B cell (primary cell): ENCODE results near the gene LGI1. TPM values are rescaled to one million over a fixed set of nuclear protein-coding genes. Genes with fewer than 3 reads are reported as not detected.

ENCODE experiments used
- ATAC-seq: fragments of 200-7000 bp; cut with Tn5 transposase; one replicate; pipeline ENCODE4 v1.10.0; 2021; ENCODE audit warnings: low read depth, mild to moderate bottlenecking, moderate number of reproducible peaks, moderate library complexity
- CTCF ChIA-PET: fragments of 350-600 bp; sonication (Branson Sonifier 250); formaldehyde crosslinking; loops from one replicate; lab custom pipeline; 2021; ENCODE audit warnings: antibody characterized with exemption, inconsistent platforms; lab: Charles Lee
- POLR2A ChIA-PET: fragments of 350-600 bp; sonication (Branson Sonifier 250); formaldehyde crosslinking; loops from one replicate; lab custom pipeline; 2021; ENCODE audit warnings: antibody characterized with exemption; lab: Charles Lee
- DNase-seq: peaks from one replicate; pipeline ENCODE4 v3.0.0; 2013
- H2AFZ ChIP-seq: 2 replicates; pipeline ENCODE4 v1.6.1; 2012; ENCODE audit warnings: mild to moderate bottlenecking, low read depth, low read length; ENCODE audit not compliant: insufficient read depth, poor library complexity, severe bottlenecking
- H3K27ac ChIP-seq, 2 donors: 1 replicate in 1 of 2; 2 replicates in 1 of 2; pipeline ENCODE4 v1.5.1; 2012 to 2013; ENCODE audit warnings: low read length in 2 of 2, mild to moderate bottlenecking in 2 of 2, moderate library complexity in 1 of 2
- H3K27me3 ChIP-seq, 4 experiments: fragments of 200-600 bp in 1 of 4; sonication (generic) in 1 of 4; replicated peaks in 1 of 4; 1 replicate in 2 of 4; 2 replicates in 2 of 4; pipeline versions ENCODE4 v1.6.1 to v1.7.0; 2013 to 2016; ENCODE audit warnings: low read length in 3 of 4, mild to moderate bottlenecking in 2 of 4, mixed read lengths in 1 of 4, moderate library complexity in 1 of 4; ENCODE audit not compliant: insufficient read depth in 4 of 4, control insufficient read depth in 3 of 4; ENCODE audit errors: control extremely low read depth in 1 of 4
- H3K36me3 ChIP-seq, 2 experiments: replicated peaks in 1 of 2; 1 replicate in 1 of 2; 2 replicates in 1 of 2; pipeline versions ENCODE4 v1.6.1 to v1.7.1; 2013; ENCODE audit warnings: low read length in 1 of 2; ENCODE audit not compliant: insufficient read depth in 2 of 2, control insufficient read depth in 1 of 2; ENCODE audit errors: control extremely low read depth in 1 of 2, extremely low read depth in 1 of 2
- H3K4me1 ChIP-seq, 2 donors: fragments of 200-600 bp in 1 of 2; sonication (generic) in 1 of 2; 1 replicate in 1 of 2; 2 replicates in 1 of 2; pipeline versions ENCODE4 v1.5.1 to v1.6.1; 2013 to 2017; ENCODE audit warnings: low read length in 2 of 2; ENCODE audit not compliant: control insufficient read depth in 2 of 2, insufficient read depth in 2 of 2
- H3K4me2 ChIP-seq: replicated peaks from 2 replicates; pipeline ENCODE3; 2012; ENCODE audit warnings: mild to moderate bottlenecking, low read depth, low read length; ENCODE audit not compliant: poor library complexity, severe bottlenecking
- H3K4me3 ChIP-seq, 5 experiments: fragments of 200-600 bp in 1 of 5; sonication (generic) in 1 of 5; 1 replicate in 3 of 5; 2 replicates in 2 of 5; pipeline versions ENCODE4 v1.5.1 to v1.7.0; 2011 to 2016; ENCODE audit warnings: low read length in 4 of 5, mild to moderate bottlenecking in 4 of 5, low read depth in 2 of 5, control low read depth in 1 of 5, moderate library complexity in 1 of 5; ENCODE audit not compliant: insufficient read depth in 1 of 5; ENCODE audit errors: control extremely low read depth in 1 of 5, extremely low read depth in 1 of 5
- H3K79me2 ChIP-seq: fragments of 200-600 bp; sonication (generic); one replicate; pipeline ENCODE4 v1.6.0; 2016; ENCODE audit warnings: low read length; ENCODE audit not compliant: control insufficient read depth, insufficient read depth
- H3K9ac ChIP-seq: fragments of 200-600 bp; sonication (generic); 2 replicates; pipeline ENCODE4 v1.6.1; 2017; ENCODE audit warnings: mild to moderate bottlenecking, low read length, moderate library complexity
- H3K9me3 ChIP-seq, 3 donors: one replicate each; pipeline versions ENCODE4 v1.6.1 to v1.7.1; 2013; ENCODE audit warnings: low read length in 2 of 3; ENCODE audit not compliant: control insufficient read depth in 2 of 3, insufficient read depth in 1 of 3; ENCODE audit errors: control extremely low read depth in 1 of 3
- H4K20me1 ChIP-seq: 2 replicates; pipeline ENCODE4 v1.6.0; 2012; ENCODE audit warnings: mild to moderate bottlenecking, low read length; ENCODE audit not compliant: insufficient read depth, control insufficient read depth, poor library complexity, severe bottlenecking
- H3K27ac Mint-ChIP-seq: one replicate; pipeline ENCODE4 v1.8.0; 2021; ENCODE audit warnings: mixed read lengths
- H3K27me3 Mint-ChIP-seq: one replicate; pipeline ENCODE4 v1.8.0; 2021; ENCODE audit warnings: mixed read lengths
- H3K4me1 Mint-ChIP-seq: one replicate; pipeline ENCODE4 v1.8.0; 2021; ENCODE audit warnings: mixed read lengths
- H3K4me3 Mint-ChIP-seq: one replicate; pipeline ENCODE4 v1.8.0; 2021; ENCODE audit warnings: mixed read lengths
- H3K9me3 Mint-ChIP-seq: one replicate; pipeline ENCODE4 v1.8.0; 2022; ENCODE audit warnings: mixed read lengths; ENCODE audit not compliant: insufficient read depth
- CTCF ChIP-seq: fragments of 200-600 bp; IDR thresholded peaks from one replicate; pipeline ENCODE4 v1.8.0; 2022; ENCODE audit warnings: antibody characterized with exemption, mild to moderate bottlenecking
- EZH2 ChIP-seq: IDR thresholded peaks from 2 replicates; pipeline ENCODE4 v1.6.1; 2012; ENCODE audit warnings: borderline replicate concordance, low read depth, mild to moderate bottlenecking, moderate library complexity, low read length; ENCODE audit not compliant: insufficient read depth, poor library complexity, severe bottlenecking
- WGBS: methylation state at CpG from one replicate; pipeline ENCODE4 v1.1.5; 2013; ENCODE audit warnings: missing lambda C conversion rate; ENCODE audit not compliant: insufficient coverage; 5-methylcytosine and 5-hydroxymethylcytosine counted together
- intact Hi-C: fragments of 100-400 bp; cut with micrococcal nuclease; formaldehyde crosslinking; loops from one replicate; pipeline ENCODE4 v1.10.0; 2022
- polyA plus RNA-seq: library from polyadenylated mRNA; depleted of rRNA; stranded (reverse); fragments of >200 nt; gene quantifications from 2 replicates; pipeline ENCODE4 v1.2.3, GENCODE V29; 2012
- total RNA-seq, 2 donors: library from RNA; stranded (reverse); fragments of 120-200 nt in 1 of 2; gene quantifications; 1 replicate in 1 of 2; 2 replicates in 1 of 2; pipeline versions ENCODE4 v1.2.3 to v1.2.4, GENCODE V29; 2013 to 2022

LGI1 gene
- total and polyA plus RNA-seq, 2 donors (not counting 1 experiment from before 2014, with no cell fraction given) = not detected

DNA sequence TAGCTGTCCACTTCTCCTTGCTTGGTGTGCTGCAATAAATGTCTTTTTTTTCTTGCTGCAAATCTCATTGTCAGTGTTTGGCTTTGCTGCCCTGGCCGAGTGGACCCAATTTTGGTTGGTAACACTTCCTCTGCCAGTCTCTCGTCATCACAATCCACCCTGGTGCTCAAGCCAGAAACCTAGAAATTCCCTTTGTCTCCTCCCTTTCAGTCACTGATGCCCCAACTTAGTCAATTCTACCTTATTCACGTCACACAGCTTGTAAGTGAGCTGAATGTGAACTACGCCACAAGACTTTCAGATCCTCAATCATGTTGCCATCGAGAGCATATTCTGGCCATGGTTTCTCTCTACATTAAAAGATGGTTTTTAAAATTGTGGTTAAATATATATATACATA is 42.4 kb upstream of the LGI1 start:
- intact Hi-C loops = no loop called here
- Mint-ChIP-seq H3K4me3 (no peak overlapping the region), H3K27ac (no peak overlapping the region), H3K9me3 (no peaks in the 10 kb centered on the region), H3K27me3 (peaks cover 4% of the 10 kb centered on the region), H3K4me1 (peaks cover 16% of the 10 kb centered on the region)
- H2AFZ ChIP-seq = no peak overlapping the region
- no peak overlapping the region for H3K4me2 ChIP-seq
- H3K9me3 ChIP-seq = no peaks in the 10 kb centered on the region
- peaks cover 0 to 3% (median 2%) of the 10 kb centered on the region in 4 experiments for H3K27me3 ChIP-seq
- peak; percentile 28 for DNase-seq
- no peaks in the 10 kb centered on the region for H4K20me1 ChIP-seq
- 63% methylated on average over 2 of the region's 5 CpGs for WGBS
- peaks cover 0 to 6% of the 10 kb centered on the region in 2 donors for H3K4me1 ChIP-seq
- ATAC-seq = peak; percentile 58
- POLR2A ChIA-PET = no interaction called here
- H3K79me2 ChIP-seq = no peaks in the 10 kb centered on the region
- TF ChIP-seq CTCF = no peak
- TF ChIP-seq EZH2 = no peak
- CTCF ChIA-PET = no interaction called here
- no peak overlapping the region for H3K9ac ChIP-seq
- H3K27ac ChIP-seq = no peak overlapping the region
- no peaks in the 10 kb centered on the region for H3K36me3 ChIP-seq
- H3K4me3 ChIP-seq = no peak overlapping the region

DNA sequence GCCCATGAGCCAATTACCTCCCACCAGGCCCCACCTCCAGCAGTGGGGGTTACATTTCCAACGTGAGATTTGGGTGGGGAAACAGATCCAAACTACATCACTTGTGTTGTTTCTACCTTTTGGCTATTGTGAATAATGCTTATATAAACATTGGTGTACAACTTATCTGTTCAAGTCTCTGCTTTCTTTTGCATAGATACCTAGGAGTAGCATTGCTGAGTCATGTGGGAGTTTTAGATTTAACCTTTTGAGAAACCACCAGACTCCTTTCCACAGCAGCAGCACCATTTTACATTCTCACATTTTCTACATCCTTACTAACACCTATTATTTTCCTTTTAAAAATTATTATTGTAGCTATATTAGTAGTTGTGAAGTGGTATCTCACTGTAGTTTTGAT is 41.0 kb upstream of the LGI1 start:
- POLR2A ChIA-PET = no interaction called here
- no peak for ATAC-seq
- no peaks in the 10 kb centered on the region for H3K9me3 ChIP-seq
- Mint-ChIP-seq H3K4me1 (peaks cover 16% of the 10 kb centered on the region), H3K27me3 (peaks cover 10% of the 10 kb centered on the region), H3K9me3 (no peaks in the 10 kb centered on the region), H3K4me3 (no peak overlapping the region), H3K27ac (no peak overlapping the region)
- no peaks in the 10 kb centered on the region for H3K36me3 ChIP-seq
- H3K4me2 ChIP-seq = no peak overlapping the region
- no peak overlapping the region for H3K27ac ChIP-seq
- H3K4me3 ChIP-seq = no peak overlapping the region
- CTCF ChIA-PET = no interaction called here
- intact Hi-C loops = no loop called here
- H3K4me1 ChIP-seq = peaks cover 0 to 6% of the 10 kb centered on the region in 2 donors
- no peak for TF ChIP-seq EZH2
- TF ChIP-seq CTCF = no peak
- WGBS = no CpG with 5 or more reads among the region's 1 CpG
- H3K27me3 ChIP-seq = peaks cover 0 to 3% (median 2%) of the 10 kb centered on the region in 4 experiments
- H3K9ac ChIP-seq = no peak overlapping the region
- H2AFZ ChIP-seq = no peak overlapping the region
- no peak for DNase-seq
- H3K79me2 ChIP-seq = no peaks in the 10 kb centered on the region
- H4K20me1 ChIP-seq = no peaks in the 10 kb centered on the region
